ENCODE results near the gene SNTB2.
A peak's percentile ranks its signal among the peaks of the same experiment; 100 is the strongest.

The SNTB2 gene

GRCh38 chr16:69182730-69183416 lies 4.1 kb upstream of the SNTB2 start:
- no peak for DNase-seq

GRCh38 chr16:69187446-69188235 lies 677 bp downstream of the SNTB2 start:
- peak; percentile 32 to 68 (median 47) for DNase-seq

GRCh38 chr16:69188236-69188549 lies 1.2 kb downstream of the SNTB2 start:
- peak in 2 of 3 donors; percentile 23 to 38 for DNase-seq

GRCh38 chr16:69188716-69189115 lies 1.8 kb downstream of the SNTB2 start:
- DNase-seq = peak in 2 of 3 donors; percentile 12 to 35

GRCh38 chr16:69190046-69190588 lies 3.2 kb downstream of the SNTB2 start:
- DNase-seq = no peak

GRCh38 chr16:69190598-69190997 lies 3.6 kb downstream of the SNTB2 start:
- DNase-seq = peak in 1 of 3 donors; percentile 4

- DNase-seq = no peak
Observed at GRCh38 chr16:69191136-69191535, 4.2 kb downstream of the SNTB2 start.

- no peak for DNase-seq
Observed at GRCh38 chr16:69193855-69194254, 6.9 kb downstream of the SNTB2 start.

GRCh38 chr16:69194488-69194887 lies 7.5 kb downstream of the SNTB2 start:
- DNase-seq = no peak

- peak in 1 of 3 donors; percentile 20 for DNase-seq
Observed at GRCh38 chr16:69195369-69196029, 8.5 kb downstream of the SNTB2 start.

GRCh38 chr16:69197573-69197972 lies 10.6 kb downstream of the SNTB2 start:
- DNase-seq = no peak

GRCh38 chr16:69199382-69199781 lies 12.4 kb downstream of the SNTB2 start:
- peak in 1 of 3 donors; percentile 23 for DNase-seq

- no peak for DNase-seq
Observed at GRCh38 chr16:69201291-69201690, 14.3 kb downstream of the SNTB2 start.

GRCh38 chr16:69201787-69202186 lies 14.8 kb downstream of the SNTB2 start:
- no peak for DNase-seq

GRCh38 chr16:69204172-69204571 lies 17.2 kb downstream of the SNTB2 start:
- DNase-seq = peak; percentile 48 to 64 (median 55)

GRCh38 chr16:69209735-69210134 lies 22.8 kb downstream of the SNTB2 start:
- DNase-seq = peak in 1 of 3 donors; percentile 43

- DNase-seq = peak in 2 of 3 donors; percentile 30 to 41
Observed at GRCh38 chr16:69217433-69217832, 30.5 kb downstream of the SNTB2 start.

GRCh38 chr16:69219279-69219678 lies 32.3 kb downstream of the SNTB2 start:
- no peak for DNase-seq

GRCh38 chr16:69223882-69224281 lies 36.9 kb downstream of the SNTB2 start:
- DNase-seq = no peak

- no peak for DNase-seq
Observed at GRCh38 chr16:69225121-69225520, 38.2 kb downstream of the SNTB2 start.

GRCh38 chr16:69233124-69233523 lies 46.2 kb downstream of the SNTB2 start:
- no peak for DNase-seq

GRCh38 chr16:69234460-69234859 lies 47.5 kb downstream of the SNTB2 start:
- no peak for DNase-seq

- no peak for DNase-seq
Observed at GRCh38 chr16:69236319-69236718, 49.4 kb downstream of the SNTB2 start.

GRCh38 chr16:69237296-69237695 lies 50.3 kb downstream of the SNTB2 start:
- no peak for DNase-seq

All from suppressor macrophage treated with lipopolysaccharide for 1 hour (primary cell).